Keratinocyte (primary cell): ENCODE measurements around the gene PCDH7. TPM values are rescaled to one million over a fixed set of nuclear protein-coding genes. Genes with fewer than 3 reads are reported as not detected.

ENCODE experiments used
- DNase-seq: peaks from one replicate; pipeline ENCODE4 v3.0.0-alpha.2; 2011; ENCODE audit warnings: low read depth, missing footprints, low spot score
- FAIRE-seq: peaks from 2 replicates; lab custom pipeline; 2011; peaks lifted over from hg19 to GRCh38; lab: Jason Lieb, UNC
- H2AFZ ChIP-seq: 2 replicates; pipeline ENCODE4 v1.6.0; 2012; ENCODE audit warnings: low read length, control low read depth, inconsistent platforms; ENCODE audit not compliant: control insufficient read depth
- H3K27ac ChIP-seq: 2 replicates; pipeline ENCODE4 v1.5.1; 2011; ENCODE audit warnings: low read length; ENCODE audit not compliant: control insufficient read depth, insufficient read depth
- H3K27me3 ChIP-seq: 3 replicates; pipeline ENCODE4 v1.6.0; 2011; ENCODE audit warnings: low read length; ENCODE audit not compliant: control insufficient read depth, insufficient read depth; ENCODE audit errors: extremely low read depth
- H3K36me3 ChIP-seq, 2 experiments: 2 replicates in 1 of 2; 3 replicates in 1 of 2; pipeline ENCODE4 v1.5.1; 2011; ENCODE audit warnings: low read length in 2 of 2, mild to moderate bottlenecking in 1 of 2; ENCODE audit not compliant: control insufficient read depth in 2 of 2, insufficient read depth in 2 of 2; ENCODE audit errors: extremely low read depth in 1 of 2
- H3K4me1 ChIP-seq: 3 replicates; pipeline ENCODE4 v1.5.1; 2011; ENCODE audit warnings: low read length; ENCODE audit not compliant: control insufficient read depth, insufficient read depth; ENCODE audit errors: extremely low read depth
- H3K4me2 ChIP-seq: 3 replicates; pipeline ENCODE4 v1.6.0; 2011; ENCODE audit warnings: low read depth, low read length; ENCODE audit not compliant: control insufficient read depth, insufficient read depth; ENCODE audit errors: extremely low read depth
- H3K4me3 ChIP-seq, 3 experiments: fragments of 200-600 bp in 1 of 3; sonication (generic) in 1 of 3; 2 replicates in 2 of 3; 3 replicates in 1 of 3; pipeline ENCODE4 v1.5.1; 2011 to 2016; ENCODE audit warnings: low read length in 3 of 3, mild to moderate bottlenecking in 3 of 3, control low read depth in 2 of 3, inconsistent platforms in 1 of 3, low read depth in 1 of 3, mixed read lengths in 1 of 3, mixed run types in 1 of 3, moderate library complexity in 1 of 3; ENCODE audit not compliant: control insufficient read depth in 2 of 3, insufficient read depth in 2 of 3; ENCODE audit errors: extremely low read depth in 1 of 3
- H3K79me2 ChIP-seq: 2 replicates; pipeline ENCODE4 v1.6.0; 2012; ENCODE audit warnings: low read length; ENCODE audit not compliant: control insufficient read depth, insufficient read depth
- H3K9ac ChIP-seq: 3 replicates; pipeline ENCODE4 v1.6.0; 2011; ENCODE audit warnings: low read length; ENCODE audit not compliant: control insufficient read depth, insufficient read depth; ENCODE audit errors: extremely low read depth
- H3K9me1 ChIP-seq: 3 replicates; pipeline ENCODE4 v1.6.0; 2011; ENCODE audit warnings: low read length; ENCODE audit not compliant: control insufficient read depth, insufficient read depth; ENCODE audit errors: extremely low read depth
- H3K9me3 ChIP-seq: 2 replicates; pipeline ENCODE4 v1.5.1; 2012; ENCODE audit warnings: low read depth, low read length; ENCODE audit not compliant: control insufficient read depth
- H4K20me1 ChIP-seq: 3 replicates; pipeline ENCODE4 v1.6.0; 2011; ENCODE audit warnings: low read length; ENCODE audit not compliant: control insufficient read depth, insufficient read depth; ENCODE audit errors: extremely low read depth
- EZH2 ChIP-seq: IDR thresholded peaks from one replicate; pipeline ENCODE4 v1.6.1; 2012; ENCODE audit warnings: inconsistent platforms, mild to moderate bottlenecking, low read length, moderate library complexity
- dilution Hi-C: fragments of 300-500 bp; cut with MboI; formaldehyde crosslinking; loops from one replicate; pipeline ENCODE4 v1.7.0; 2020; ENCODE audit warnings: low sequenced_read_pairs; ENCODE audit not compliant: extremely low pct_ligation_motif_present
- polyA plus RNA-seq, 5 experiments: library from polyadenylated mRNA; depleted of rRNA in 3 of 5; stranded (reverse) in 3 of 5; stranded (forward) in 1 of 5; unstranded in 1 of 5; fragments of >200 nt; gene quantifications; 1 replicate in 1 of 5; 2 replicates in 3 of 5; 3 replicates in 1 of 5; pipeline versions ENCODE4 v1.2.1 to v1.2.3, GENCODE V29; 2011 to 2012; ENCODE audit warnings: missing spikeins in 2 of 5, low read depth in 1 of 5, low replicate concordance in 1 of 5
- TF ChIP-seq, protein P1 (sequence below), 3 experiments: IDR thresholded peaks in 1 of 3; conservative IDR thresholded peaks in 1 of 3; optimal IDR thresholded peaks in 1 of 3; 2 replicates in 2 of 3; 3 replicates in 1 of 3; pipeline versions ENCODE3 to v1.5.1; 2011; ENCODE audit warnings: low read length in 3 of 3, mild to moderate bottlenecking in 3 of 3, moderate library complexity in 2 of 3, control low read depth in 1 of 3, inconsistent platforms in 1 of 3; ENCODE audit not compliant: insufficient read depth in 2 of 3; ENCODE audit errors: extremely low read depth in 1 of 3

PCDH7 gene
- polyA plus RNA-seq, 1 donor (not counting 4 experiments of a cell fraction or from before 2014, with no cell fraction given): 28.1 TPM

DNA sequence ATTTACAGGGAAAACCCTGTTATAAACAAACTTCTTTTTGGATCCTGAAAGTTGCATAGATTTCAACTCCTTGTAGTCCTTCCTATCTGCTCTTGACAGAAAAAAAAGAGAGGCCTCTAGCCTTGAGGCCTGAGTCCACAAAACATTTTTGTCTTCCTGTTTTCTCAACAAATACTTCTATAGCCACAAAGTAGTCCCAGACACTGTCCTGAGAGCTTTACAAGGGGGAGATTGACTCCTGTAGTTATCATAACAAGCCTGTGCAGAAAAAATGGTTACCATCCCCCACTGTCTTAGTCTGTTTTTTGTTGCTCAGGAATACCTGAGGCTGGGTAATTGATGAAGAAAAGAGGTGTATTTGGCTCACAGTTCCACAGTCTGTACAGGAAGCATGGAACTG is 35.2 kb downstream of the PCDH7 start:
- FAIRE-seq (no peak), DNase-seq (no peak)
- Histone ChIP-seq H2AFZ (no peak overlapping the region), H3K36me3 (no peaks in the 10 kb centered on the region), H3K9me1 (no peaks in the 10 kb centered on the region), H3K4me1 (peaks cover 63% of the 10 kb centered on the region), H4K20me1 (no peaks in the 10 kb centered on the region), H3K4me3 (no peak overlapping the region), H3K79me2 (no peaks in the 10 kb centered on the region), H3K4me2 (no peak overlapping the region), H3K9ac (no peak overlapping the region), H3K9me3 (no peaks in the 10 kb centered on the region), H3K27ac (peak overlapping the region; percentile 93), H3K27me3 (no peaks in the 10 kb centered on the region)
- TF ChIP-seq, protein P1, sequence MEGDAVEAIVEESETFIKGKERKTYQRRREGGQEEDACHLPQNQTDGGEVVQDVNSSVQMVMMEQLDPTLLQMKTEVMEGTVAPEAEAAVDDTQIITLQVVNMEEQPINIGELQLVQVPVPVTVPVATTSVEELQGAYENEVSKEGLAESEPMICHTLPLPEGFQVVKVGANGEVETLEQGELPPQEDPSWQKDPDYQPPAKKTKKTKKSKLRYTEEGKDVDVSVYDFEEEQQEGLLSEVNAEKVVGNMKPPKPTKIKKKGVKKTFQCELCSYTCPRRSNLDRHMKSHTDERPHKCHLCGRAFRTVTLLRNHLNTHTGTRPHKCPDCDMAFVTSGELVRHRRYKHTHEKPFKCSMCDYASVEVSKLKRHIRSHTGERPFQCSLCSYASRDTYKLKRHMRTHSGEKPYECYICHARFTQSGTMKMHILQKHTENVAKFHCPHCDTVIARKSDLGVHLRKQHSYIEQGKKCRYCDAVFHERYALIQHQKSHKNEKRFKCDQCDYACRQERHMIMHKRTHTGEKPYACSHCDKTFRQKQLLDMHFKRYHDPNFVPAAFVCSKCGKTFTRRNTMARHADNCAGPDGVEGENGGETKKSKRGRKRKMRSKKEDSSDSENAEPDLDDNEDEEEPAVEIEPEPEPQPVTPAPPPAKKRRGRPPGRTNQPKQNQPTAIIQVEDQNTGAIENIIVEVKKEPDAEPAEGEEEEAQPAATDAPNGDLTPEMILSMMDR (optimal IDR thresholded peaks at IDR 0.05 in 1 of 3, IDR thresholded peaks at IDR 0.05 in 1 of 3, conservative IDR thresholded peaks at IDR 0.05 in 1 of 3; ENCODE audit: extremely low read depth in 1 of 3, insufficient read depth in 2 of 3, low read length in 3 of 3): no peak
- no peak for TF ChIP-seq EZH2
- dilution Hi-C loops: no loop called here

DNA sequence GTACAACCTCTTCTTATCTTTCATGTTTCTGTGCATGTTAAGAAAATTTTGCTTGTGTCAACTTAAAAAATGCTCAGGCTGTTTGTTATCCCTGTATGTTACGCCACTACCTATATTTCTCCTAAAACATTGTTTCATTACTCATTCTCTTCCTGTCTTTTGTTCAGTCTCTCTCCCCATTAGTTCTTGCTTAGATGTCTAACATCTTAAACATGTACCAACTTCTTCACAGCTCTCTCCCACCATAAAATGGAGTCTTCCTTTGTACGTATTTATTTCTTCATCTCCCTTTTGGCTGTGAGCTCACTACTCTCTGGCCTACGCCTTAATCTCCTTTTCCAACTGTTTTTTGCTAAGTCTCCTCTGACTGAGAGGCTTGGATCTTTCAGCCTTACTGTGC is 36.4 kb downstream of the PCDH7 start:
- no peaks in the 10 kb centered on the region for H3K27me3 ChIP-seq
- H2AFZ ChIP-seq: peak overlapping the region; percentile 34
- FAIRE-seq (no peak), DNase-seq (no peak)
- peak overlapping the region; percentile 93 for H3K27ac ChIP-seq
- peak overlapping the region; percentile 65 for H3K9ac ChIP-seq
- H3K36me3 ChIP-seq: no peaks in the 10 kb centered on the region
- peak overlapping the region in 2 of 3 experiments; percentile 14 to 18 for H3K4me3 ChIP-seq
- peak overlapping the region; percentile 79 for H3K4me2 ChIP-seq
- no peaks in the 10 kb centered on the region for H4K20me1 ChIP-seq
- no peaks in the 10 kb centered on the region for H3K79me2 ChIP-seq
- no peak for TF ChIP-seq EZH2
- TF ChIP-seq, protein P1 (optimal IDR thresholded peaks at IDR 0.05 in 1 of 3, IDR thresholded peaks at IDR 0.05 in 1 of 3, conservative IDR thresholded peaks at IDR 0.05 in 1 of 3; ENCODE audit: extremely low read depth in 1 of 3, insufficient read depth in 2 of 3, low read length in 3 of 3): no peak
- no peaks in the 10 kb centered on the region for H3K9me1 ChIP-seq
- peaks cover 63% of the 10 kb centered on the region for H3K4me1 ChIP-seq
- dilution Hi-C loops: no loop called here
- H3K9me3 ChIP-seq: no peaks in the 10 kb centered on the region
